ENCODE data around the gene NSD2.

NSD2 gene

GRCh38 chr4:1870578-1871443 is at the start of gene NSD2:
TSS of gene NSD2 (plus strand) at chr4:1871393. CDS start at chr4:1900655, 29,262 bp downstream.
- Mint-ChIP-seq H3K27me3 (peaks cover 9% of the 10 kb centered on the region), H3K36me3 (no peaks in the 10 kb centered on the region), H3K27ac (peak within 1 kb of the TSS; percentile 89), H3K9me3 (no peaks in the 10 kb centered on the region), H3K4me1 (peaks cover 30% of the 10 kb centered on the region), H3K4me3 (peak within 1 kb of the TSS; percentile 80)
- ATAC-seq, result peak; percentile 86

- Mint-ChIP-seq H3K36me3 (peaks cover 79% of the 10 kb centered on the region), H3K27me3 (no peaks in the 10 kb centered on the region), H3K9me3 (no peaks in the 10 kb centered on the region), H3K4me1 (no peaks in the 10 kb centered on the region), H3K4me3 (no peak overlapping the region), H3K27ac (no peak overlapping the region)
- no peak for ATAC-seq
Measured at GRCh38 chr4:1821679-1822567, 49.3 kb upstream of the NSD2 start.

GRCh38 chr4:1822568-1823544 is 48.3 kb upstream of the NSD2 start:
- no peak for ATAC-seq
- Mint-ChIP-seq H3K4me3 (no peak overlapping the region), H3K9me3 (no peaks in the 10 kb centered on the region), H3K36me3 (peaks cover 77% of the 10 kb centered on the region), H3K27ac (no peak overlapping the region), H3K27me3 (no peaks in the 10 kb centered on the region), H3K4me1 (no peaks in the 10 kb centered on the region)

GRCh38 chr4:1823545-1823932 is 47.7 kb upstream of the NSD2 start:
- Mint-ChIP-seq H3K4me3 (no peak overlapping the region), H3K4me1 (no peaks in the 10 kb centered on the region), H3K27me3 (no peaks in the 10 kb centered on the region), H3K27ac (no peak overlapping the region), H3K36me3 (peaks cover 73% of the 10 kb centered on the region), H3K9me3 (no peaks in the 10 kb centered on the region)
- ATAC-seq, result no peak

GRCh38 chr4:1824746-1825145 is 46.4 kb upstream of the NSD2 start:
- H3K27ac Mint-ChIP-seq, result no peak overlapping the region
- H3K4me3 Mint-ChIP-seq, result no peak overlapping the region
- no peaks in the 10 kb centered on the region for H3K4me1 Mint-ChIP-seq
- H3K36me3 Mint-ChIP-seq, result peaks cover 70% of the 10 kb centered on the region
- H3K9me3 Mint-ChIP-seq, result no peaks in the 10 kb centered on the region
- ATAC-seq, result no peak
- no peaks in the 10 kb centered on the region for H3K27me3 Mint-ChIP-seq

GRCh38 chr4:1825326-1825725 is 45.9 kb upstream of the NSD2 start:
- Mint-ChIP-seq H3K4me3 (no peak overlapping the region), H3K27me3 (no peaks in the 10 kb centered on the region), H3K4me1 (no peaks in the 10 kb centered on the region), H3K9me3 (no peaks in the 10 kb centered on the region), H3K36me3 (peaks cover 70% of the 10 kb centered on the region), H3K27ac (no peak overlapping the region)
- no peak for ATAC-seq

- Mint-ChIP-seq H3K9me3 (no peaks in the 10 kb centered on the region), H3K36me3 (peaks cover 76% of the 10 kb centered on the region), H3K4me3 (no peak overlapping the region), H3K27me3 (no peaks in the 10 kb centered on the region), H3K27ac (no peak overlapping the region), H3K4me1 (peaks cover 8% of the 10 kb centered on the region)
- no peak for ATAC-seq
Measured at GRCh38 chr4:1826531-1827350, 44.5 kb upstream of the NSD2 start.

GRCh38 chr4:1830234-1830633 is 41.0 kb upstream of the NSD2 start:
- Mint-ChIP-seq H3K4me3 (no peak overlapping the region), H3K27ac (peak overlapping the region; percentile 19), H3K4me1 (peaks cover 30% of the 10 kb centered on the region), H3K9me3 (no peaks in the 10 kb centered on the region), H3K36me3 (peaks cover 68% of the 10 kb centered on the region), H3K27me3 (no peaks in the 10 kb centered on the region)
- ATAC-seq, result no peak

GRCh38 chr4:1830642-1831228 is 40.5 kb upstream of the NSD2 start:
- no peaks in the 10 kb centered on the region for H3K9me3 Mint-ChIP-seq
- H3K4me3 Mint-ChIP-seq, result no peak overlapping the region
- H3K27ac Mint-ChIP-seq, result no peak overlapping the region
- no peak for ATAC-seq
- peaks cover 64% of the 10 kb centered on the region for H3K36me3 Mint-ChIP-seq
- H3K4me1 Mint-ChIP-seq, result peaks cover 30% of the 10 kb centered on the region
- H3K27me3 Mint-ChIP-seq, result no peaks in the 10 kb centered on the region

- Mint-ChIP-seq H3K4me1 (peaks cover 30% of the 10 kb centered on the region), H3K27me3 (no peaks in the 10 kb centered on the region), H3K27ac (no peak overlapping the region), H3K36me3 (peaks cover 61% of the 10 kb centered on the region), H3K9me3 (no peaks in the 10 kb centered on the region), H3K4me3 (no peak overlapping the region)
- ATAC-seq, result no peak
Measured at GRCh38 chr4:1831331-1831730, 39.9 kb upstream of the NSD2 start.

GRCh38 chr4:1832690-1833089 is 38.5 kb upstream of the NSD2 start:
- Mint-ChIP-seq H3K36me3 (peaks cover 61% of the 10 kb centered on the region), H3K27ac (peak overlapping the region; percentile 92), H3K4me3 (no peak overlapping the region), H3K4me1 (peaks cover 30% of the 10 kb centered on the region), H3K27me3 (no peaks in the 10 kb centered on the region), H3K9me3 (no peaks in the 10 kb centered on the region)
- ATAC-seq, result no peak

GRCh38 chr4:1833307-1834046 is 37.7 kb upstream of the NSD2 start:
- Mint-ChIP-seq H3K9me3 (no peaks in the 10 kb centered on the region), H3K4me3 (peak overlapping the region; percentile 19), H3K27ac (peak overlapping the region; percentile 92), H3K36me3 (peaks cover 65% of the 10 kb centered on the region), H3K4me1 (peaks cover 30% of the 10 kb centered on the region), H3K27me3 (no peaks in the 10 kb centered on the region)
- ATAC-seq, result peak; percentile 9

GRCh38 chr4:1834047-1834775 is 37.0 kb upstream of the NSD2 start:
- H3K27me3 Mint-ChIP-seq, result no peaks in the 10 kb centered on the region
- peaks cover 71% of the 10 kb centered on the region for H3K36me3 Mint-ChIP-seq
- peak overlapping the region; percentile 92 for H3K27ac Mint-ChIP-seq
- peak; percentile 87 for ATAC-seq
- peaks cover 30% of the 10 kb centered on the region for H3K4me1 Mint-ChIP-seq
- H3K4me3 Mint-ChIP-seq, result peak overlapping the region; percentile 19
- no peaks in the 10 kb centered on the region for H3K9me3 Mint-ChIP-seq
